HuH-7 (cell line): Measurements from ENCODE around the gene MYLK.

Source experiments
- DNase-seq: peaks from one replicate; pipeline ENCODE4 v3.0.0; 2011; ENCODE audit warnings: low spot score

Gene MYLK

GRCh38 chr3:123642182-123642956 lies 241.8 kb downstream of the MYLK start:
- DNase-seq = peak; percentile 88

DNA sequence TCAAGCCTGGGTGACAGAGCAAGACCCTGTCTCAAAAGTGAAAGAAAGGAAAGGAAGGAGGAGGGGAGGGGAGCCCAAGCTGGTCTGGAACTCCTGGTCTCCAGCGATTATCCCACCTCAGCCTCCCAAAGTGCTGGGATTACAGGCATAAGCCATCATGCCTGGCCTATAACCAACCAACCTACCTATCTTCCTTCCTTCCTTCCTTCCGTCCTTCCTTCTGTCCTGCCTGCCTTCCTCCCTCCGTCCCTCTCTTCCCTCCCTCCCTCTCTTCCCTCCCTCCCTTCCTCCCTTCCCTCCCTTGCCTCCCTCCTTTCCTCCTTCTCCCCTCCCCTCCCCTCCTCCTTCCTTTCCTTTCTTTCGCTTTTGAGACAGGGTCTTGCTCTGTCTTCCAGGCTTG lies 242.6 kb downstream of the MYLK start:
- DNase-seq = no peak

- DNase-seq = no peak
These were observed 243.2 kb downstream of the MYLK start for GRCh38 chr3:123640740-123641462.

GRCh38 chr3:123640311-123640710 lies 243.8 kb downstream of the MYLK start:
- no peak for DNase-seq

GRCh38 chr3:123638936-123639689 lies 245.0 kb downstream of the MYLK start:
- DNase-seq = no peak

GRCh38 chr3:123637841-123638240 lies 246.3 kb downstream of the MYLK start:
- no peak for DNase-seq

GRCh38 chr3:123637131-123637530 lies 247.0 kb downstream of the MYLK start:
- no peak for DNase-seq

- DNase-seq = peak; percentile 34
These were observed 247.7 kb downstream of the MYLK start for GRCh38 chr3:123636431-123636841.

DNA sequence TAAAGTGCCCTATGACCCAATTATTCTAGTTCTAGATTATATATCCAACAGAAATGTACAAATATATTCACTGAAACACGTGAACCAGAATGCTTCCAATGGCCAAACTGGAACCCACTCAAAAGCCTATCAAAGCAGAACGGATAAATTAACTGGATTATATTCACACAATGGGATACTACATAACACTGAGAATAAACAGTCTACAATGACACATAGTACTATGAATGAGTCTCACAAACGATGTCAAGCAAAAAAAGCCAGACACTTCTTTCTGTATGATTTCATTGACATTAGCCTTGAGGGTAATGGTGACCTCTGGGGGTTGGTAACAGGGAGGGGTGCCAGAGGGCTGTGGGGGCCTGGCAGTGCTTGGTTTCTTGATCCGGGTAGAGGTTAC lies 248.4 kb downstream of the MYLK start:
- no peak for DNase-seq

GRCh38 chr3:123635217-123635616 lies 248.9 kb downstream of the MYLK start:
- no peak for DNase-seq

DNA sequence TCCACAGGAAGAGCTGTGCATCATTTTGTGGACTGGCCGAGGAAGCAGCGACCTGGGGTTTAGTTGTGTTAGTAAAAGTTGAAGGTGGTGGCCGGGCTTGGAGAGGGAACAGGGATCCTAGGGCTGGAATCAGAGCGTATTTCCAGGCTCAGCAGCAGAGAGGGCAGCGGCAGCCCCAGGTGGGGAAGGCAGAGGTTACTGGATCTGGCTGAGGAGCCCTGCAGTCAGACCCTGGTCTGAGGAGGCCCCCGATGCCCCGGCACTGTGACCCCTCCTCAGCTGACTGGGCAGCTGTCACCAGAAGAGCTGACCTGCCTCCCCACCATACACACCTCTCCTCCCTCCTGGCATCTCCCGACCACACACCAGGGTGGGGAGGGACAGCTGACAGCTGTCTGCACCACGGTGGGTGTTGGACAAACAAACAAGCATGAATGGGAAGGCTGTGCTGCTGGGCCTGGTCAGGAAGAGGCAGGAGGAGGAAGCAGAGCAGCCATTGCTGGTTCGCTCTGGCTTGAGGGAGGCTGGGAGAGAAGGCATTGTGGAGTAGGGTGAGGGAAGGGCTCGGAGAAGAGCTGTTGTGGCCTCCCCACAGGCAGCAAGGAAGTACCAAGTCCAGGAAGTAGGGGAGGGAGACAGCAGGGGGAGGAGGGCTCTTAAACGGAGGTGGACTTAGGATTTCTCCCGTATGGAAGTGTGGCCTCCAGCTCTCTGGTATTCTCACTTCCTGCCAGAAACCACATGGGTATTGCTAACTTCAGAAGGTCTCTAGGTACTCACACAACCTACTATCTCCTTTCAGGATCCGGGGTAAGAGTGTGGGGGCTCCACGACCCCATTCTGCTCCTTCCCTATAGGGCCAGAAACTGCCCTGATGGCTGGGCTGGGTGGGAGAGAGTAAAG lies 249.7 kb downstream of the MYLK start:
- no peak for DNase-seq

- no peak for DNase-seq
These were observed 250.6 kb downstream of the MYLK start for GRCh38 chr3:123633530-123633929.

DNA sequence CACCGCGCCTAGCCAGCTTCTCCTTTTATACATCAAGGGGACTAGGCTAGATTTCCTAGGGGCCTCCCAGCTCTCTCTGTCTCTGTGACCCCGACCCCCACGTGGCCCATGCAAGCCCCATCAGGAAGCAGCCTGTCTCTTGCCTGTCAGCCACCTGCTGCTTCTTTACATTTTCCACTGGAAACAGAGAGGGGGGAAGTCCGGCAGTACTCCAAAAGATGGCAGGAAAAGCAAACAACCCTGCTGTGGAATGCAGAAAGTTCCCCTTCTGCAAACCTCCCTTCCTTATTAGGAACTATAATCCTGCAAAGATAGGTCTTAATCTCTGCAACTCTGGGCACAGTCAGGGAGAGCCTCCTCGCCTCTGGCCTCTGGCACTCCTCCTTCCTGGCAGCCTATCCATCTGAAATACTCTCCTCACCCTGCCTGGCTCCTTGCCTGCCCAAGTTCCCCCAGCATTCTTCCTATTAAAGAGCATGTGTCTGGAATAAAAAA lies 251.9 kb downstream of the MYLK start:
- no peak for DNase-seq

DNA sequence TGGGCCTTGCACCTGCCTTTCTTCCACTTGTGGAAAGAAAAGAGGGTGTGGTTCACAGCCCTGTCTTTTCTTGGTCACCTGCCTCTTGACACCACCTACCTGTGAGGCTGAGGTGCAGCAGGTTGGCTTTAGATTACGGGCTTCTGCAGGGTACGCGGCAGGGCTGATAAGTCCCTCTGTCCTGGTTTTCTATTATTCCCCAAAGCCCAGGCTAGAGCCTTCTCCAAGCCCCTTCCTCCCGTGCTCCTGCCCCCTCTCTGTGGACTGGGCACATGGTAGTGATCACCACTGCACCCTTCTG lies 254.4 kb downstream of the MYLK start:
- no peak for DNase-seq

GRCh38 chr3:123628996-123629746 lies 255.0 kb downstream of the MYLK start:
- DNase-seq = no peak

DNA sequence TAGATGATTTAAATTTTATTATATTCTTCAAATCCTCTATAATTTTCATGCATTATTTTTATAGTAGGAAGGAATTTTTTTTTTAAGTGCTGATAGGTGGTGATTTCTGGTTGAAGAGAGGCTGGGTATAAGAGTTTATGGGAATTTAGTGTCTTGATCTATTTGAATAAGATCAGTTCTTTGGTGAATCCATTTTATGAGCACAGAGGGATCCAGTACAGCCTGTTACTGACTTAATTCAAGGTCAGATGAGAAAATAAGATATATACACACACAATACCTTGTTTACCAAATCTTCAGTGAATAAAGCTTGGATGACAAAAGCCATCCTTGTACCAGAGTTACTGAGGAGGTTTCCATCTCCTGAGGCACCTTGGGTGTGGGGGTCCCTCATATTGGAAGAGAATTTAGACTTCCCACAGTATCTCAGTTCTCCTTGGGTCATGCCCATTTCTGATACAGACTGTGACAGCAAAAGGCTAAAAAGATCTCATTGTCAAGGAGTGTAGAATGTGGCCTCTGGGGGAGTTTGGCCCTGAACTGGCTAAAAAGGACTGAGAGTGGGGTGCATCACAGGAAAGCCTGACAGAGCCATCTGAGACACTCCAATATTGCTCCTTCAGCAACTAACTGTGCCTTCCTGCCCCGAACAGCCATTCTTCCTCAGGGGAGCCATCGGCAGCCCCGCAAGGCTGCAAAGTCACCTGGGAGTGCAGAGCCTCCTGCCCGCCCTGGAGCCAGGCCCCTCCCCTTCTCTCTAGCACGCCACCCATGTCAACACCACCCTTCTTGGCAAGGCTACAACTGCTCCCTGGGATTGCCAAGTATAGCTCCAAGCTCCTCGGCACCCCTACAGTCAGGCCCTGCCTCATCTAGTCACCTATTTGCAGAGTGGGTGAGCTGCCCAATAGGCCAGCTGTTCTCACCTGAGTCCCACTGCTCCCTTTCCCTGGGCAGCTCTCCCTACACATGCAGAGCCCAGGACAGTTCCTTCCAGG lies 256.2 kb downstream of the MYLK start:
- no peak for DNase-seq

GRCh38 chr3:123626881-123627280 lies 257.3 kb downstream of the MYLK start:
- no peak for DNase-seq

GRCh38 chr3:123624302-123624701 lies 259.8 kb downstream of the MYLK start:
- DNase-seq = no peak

GRCh38 chr3:123623346-123623880 lies 260.7 kb downstream of the MYLK start:
- DNase-seq = no peak

- no peak for DNase-seq
These were observed 261.4 kb downstream of the MYLK start for GRCh38 chr3:123622766-123623165.
